ENCODE data around the gene NOTCH2. TPM values are rescaled to one million over a fixed set of nuclear protein-coding genes. Genes with fewer than 3 reads are reported as not detected.
"Not testable (repeated sequence)": the region's sequence is repeated elsewhere in the genome, so short reads cannot be mapped to it uniquely, and the experiment has no call there.

Gene NOTCH2
- total and polyA plus RNA-seq, 9 of the 15 experiments (the other 6 are each of a cell fraction or from before 2014, with no cell fraction given) = 0.04 to 1.2 (median 0.28) TPM; not detected in 1

DNA sequence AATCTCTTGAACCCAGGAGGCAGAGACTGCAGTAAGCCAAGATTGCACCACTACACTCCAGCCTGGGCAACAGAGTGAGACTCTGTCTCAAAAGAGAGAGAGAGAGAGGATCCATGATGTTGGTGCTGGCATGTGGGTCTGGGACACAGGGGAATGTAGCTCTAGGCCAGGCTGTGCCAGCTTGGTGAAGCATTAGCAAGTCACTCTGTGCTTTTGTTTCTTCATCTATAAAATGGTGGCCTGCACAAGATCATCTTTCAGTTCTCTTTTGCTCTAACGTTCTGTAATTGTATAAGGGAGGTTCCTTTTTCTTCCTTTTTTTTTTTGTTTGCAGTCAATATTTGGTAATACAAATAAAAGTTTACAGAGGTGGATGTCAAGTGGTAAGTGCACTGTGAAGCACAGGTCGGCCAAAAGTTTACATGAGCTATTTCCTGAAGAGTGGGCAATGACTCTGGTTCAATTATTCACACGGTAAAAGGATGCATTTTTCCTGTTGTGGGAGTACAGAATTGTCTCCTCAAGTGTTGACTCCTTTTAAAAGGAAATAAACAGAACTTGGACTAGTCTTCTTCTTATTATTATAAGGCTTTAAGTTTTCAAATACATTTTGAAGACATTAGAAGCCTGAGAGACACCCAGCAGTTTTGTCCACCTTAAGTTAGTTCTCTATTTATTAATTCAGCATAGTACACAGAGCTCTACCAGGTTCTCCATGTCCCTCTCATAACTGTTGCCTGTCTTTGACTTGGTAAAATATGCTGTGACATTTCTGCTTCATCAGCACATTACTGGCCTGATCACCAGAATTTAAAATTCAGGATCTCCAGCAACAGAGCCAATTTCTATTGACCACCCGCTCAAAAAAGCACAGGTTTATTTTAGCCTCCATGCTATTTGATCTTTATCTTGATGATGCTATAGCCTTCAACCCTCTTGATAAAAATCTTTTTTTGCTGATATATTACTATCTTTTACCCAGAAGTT lies 23.1 kb upstream of the NOTCH2 start:
- H3K9ac ChIP-seq (ENCODE audit: insufficient read depth in 1 of 2, low read depth in 2 of 2, low read length in 2 of 2); POLR2A ChIA-PET; FAIRE-seq; H3K4me2 ChIP-seq (ENCODE audit: insufficient read depth, low read length); H4K20me1 ChIP-seq (replicated peaks; ENCODE audit: control insufficient read depth, insufficient read depth, low read length); in situ Hi-C loops (cut with MboI); H3K27me3 ChIP-seq (ENCODE audit: control insufficient read depth in 2 of 2, insufficient read depth in 2 of 2, low read length in 2 of 2); H3K9me3 ChIP-seq (replicated peaks; ENCODE audit: control insufficient read depth, insufficient read depth, low read depth, low read length); intact Hi-C loops (cut with micrococcal nuclease); H2AFZ ChIP-seq (ENCODE audit: low read depth, low read length); H3K27ac ChIP-seq (ENCODE audit: extremely low read depth, low read depth, low read length); BruUV-seq (replicated peaks); CTCF ChIA-PET (ENCODE audit: low intra/inter-chr PET ratio); H3K4me1 ChIP-seq (replicated peaks in 1 of 2; ENCODE audit: control insufficient read depth in 2 of 2, insufficient read depth in 2 of 2, low read length in 2 of 2); H3K36me3 ChIP-seq (ENCODE audit: control insufficient read depth, insufficient read depth, low read length); DNase-seq (ENCODE audit: extremely low read depth in 1 of 4, low spot score in 3 of 4); H3K9me1 ChIP-seq (ENCODE audit: control insufficient read depth, insufficient read depth, low read length); H3K79me2 ChIP-seq (ENCODE audit: control insufficient read depth, insufficient read depth, low read length); H3K4me3 ChIP-seq; ATAC-seq: not testable (repeated sequence)
- 10% methylated on average over 3 of the region's 4 CpGs for WGBS (ENCODE audit: insufficient coverage, low coverage, missing lambda C conversion rate)
- TF ChIP-seq MAFF (IDR thresholded peaks at IDR 0.05; ENCODE audit: low read length) = peak; percentile 72
- peak; percentile 49; the same call in 1 of the 2 replicates for TF ChIP-seq MAFK (IDR thresholded peaks at IDR 0.05; ENCODE audit: low read length)

DNA sequence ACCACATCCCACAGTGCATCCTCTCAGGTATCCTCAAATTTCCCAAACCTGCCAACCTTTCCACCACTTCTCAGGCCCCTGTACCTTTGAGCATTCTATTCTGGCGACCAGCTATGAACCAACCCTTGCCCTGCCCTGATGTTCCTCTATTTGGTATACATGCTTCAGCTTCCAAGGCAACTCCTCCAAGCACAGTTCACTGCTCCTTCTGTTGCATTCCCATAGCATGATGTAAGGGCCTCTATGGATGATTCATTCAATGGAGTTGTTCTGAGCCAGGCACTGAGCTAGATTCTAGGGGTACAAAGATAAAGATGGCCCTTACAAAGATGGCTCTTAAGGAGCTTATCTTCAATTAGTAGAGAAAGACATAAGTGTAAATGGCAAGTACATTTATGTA lies 21.4 kb upstream of the NOTCH2 start:
- H4K20me1 ChIP-seq (replicated peaks; ENCODE audit: control insufficient read depth, insufficient read depth, low read length); FAIRE-seq; POLR2A ChIA-PET; in situ Hi-C loops (cut with MboI); intact Hi-C loops (cut with micrococcal nuclease); CTCF ChIA-PET (ENCODE audit: low intra/inter-chr PET ratio); H3K4me2 ChIP-seq (ENCODE audit: insufficient read depth, low read length); H3K79me2 ChIP-seq (ENCODE audit: control insufficient read depth, insufficient read depth, low read length); H3K4me1 ChIP-seq (replicated peaks in 1 of 2; ENCODE audit: control insufficient read depth in 2 of 2, insufficient read depth in 2 of 2, low read length in 2 of 2); H3K9ac ChIP-seq (ENCODE audit: insufficient read depth in 1 of 2, low read depth in 2 of 2, low read length in 2 of 2); BruUV-seq (replicated peaks); H3K36me3 ChIP-seq (ENCODE audit: control insufficient read depth, insufficient read depth, low read length); H3K9me3 ChIP-seq (replicated peaks; ENCODE audit: control insufficient read depth, insufficient read depth, low read depth, low read length); H3K27ac ChIP-seq (ENCODE audit: extremely low read depth, low read depth, low read length); H3K9me1 ChIP-seq (ENCODE audit: control insufficient read depth, insufficient read depth, low read length); DNase-seq (ENCODE audit: extremely low read depth in 1 of 4, low spot score in 3 of 4); H3K4me3 ChIP-seq; ATAC-seq; H3K27me3 ChIP-seq (ENCODE audit: control insufficient read depth in 2 of 2, insufficient read depth in 2 of 2, low read length in 2 of 2); H2AFZ ChIP-seq (ENCODE audit: low read depth, low read length): not testable (repeated sequence)
- no CpG with 5 or more reads among the region's 1 CpG for WGBS (ENCODE audit: insufficient coverage, low coverage, missing lambda C conversion rate)

DNA sequence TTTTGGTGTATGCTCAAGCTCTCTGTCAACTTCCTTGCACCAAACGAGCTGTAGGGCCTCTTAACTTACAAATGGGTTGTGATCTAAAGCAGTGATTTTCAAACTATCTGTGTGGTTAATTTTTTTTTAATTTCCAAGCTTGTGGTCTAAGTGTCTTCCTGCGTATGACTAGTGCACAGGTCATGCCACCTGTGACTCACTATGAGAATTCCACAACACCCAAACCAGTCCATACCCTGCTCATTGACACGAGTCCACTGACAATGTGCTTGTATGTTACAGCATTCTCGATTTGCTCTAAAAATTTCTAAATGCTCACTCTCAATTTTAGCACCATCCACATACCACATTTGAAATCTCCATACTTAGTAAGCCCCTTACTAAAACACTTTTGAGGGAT lies 18.5 kb upstream of the NOTCH2 start:
- H3K79me2 ChIP-seq (ENCODE audit: control insufficient read depth, insufficient read depth, low read length); H3K4me1 ChIP-seq (replicated peaks in 1 of 2; ENCODE audit: control insufficient read depth in 2 of 2, insufficient read depth in 2 of 2, low read length in 2 of 2); H3K4me2 ChIP-seq (ENCODE audit: insufficient read depth, low read length); H3K27ac ChIP-seq (ENCODE audit: extremely low read depth, low read depth, low read length); H3K9me1 ChIP-seq (ENCODE audit: control insufficient read depth, insufficient read depth, low read length); DNase-seq (ENCODE audit: extremely low read depth in 1 of 4, low spot score in 3 of 4); intact Hi-C loops (cut with micrococcal nuclease); H3K9ac ChIP-seq (ENCODE audit: insufficient read depth in 1 of 2, low read depth in 2 of 2, low read length in 2 of 2); CTCF ChIA-PET (ENCODE audit: low intra/inter-chr PET ratio); FAIRE-seq; POLR2A ChIA-PET; in situ Hi-C loops (cut with MboI); H3K27me3 ChIP-seq (ENCODE audit: control insufficient read depth in 2 of 2, insufficient read depth in 2 of 2, low read length in 2 of 2); H3K4me3 ChIP-seq; BruUV-seq (replicated peaks); ATAC-seq; H3K36me3 ChIP-seq (ENCODE audit: control insufficient read depth, insufficient read depth, low read length); H3K9me3 ChIP-seq (replicated peaks; ENCODE audit: control insufficient read depth, insufficient read depth, low read depth, low read length); H2AFZ ChIP-seq (ENCODE audit: low read depth, low read length); H4K20me1 ChIP-seq (replicated peaks; ENCODE audit: control insufficient read depth, insufficient read depth, low read length): not testable (repeated sequence)
- 0% methylated on average over 3 of the region's 4 CpGs for WGBS (ENCODE audit: insufficient coverage, low coverage, missing lambda C conversion rate)

Measured in K562 (cell line).